Vagina (tissue), 2 donors: ENCODE results near the gene ANK2.

Experiments
- CTCF ChIP-seq, 3 experiments: fragments of 450-650 bp in 2 of 3; fragments of 200-600 bp in 1 of 3; sonication (generic) in 1 of 3; IDR thresholded peaks; one replicate each; pipeline ENCODE4 v1.5.1; 2017 to 2019; ENCODE audit warnings: antibody characterized with exemption in 3 of 3, mild to moderate bottlenecking in 2 of 3, moderate library complexity in 2 of 3
- POLR2A ChIP-seq, 2 donors: fragments of 450-650 bp; IDR thresholded peaks; one replicate each; pipeline ENCODE4 v1.6.1; 2017; ENCODE audit warnings: antibody characterized with exemption in 2 of 2, mild to moderate bottlenecking in 2 of 2, moderate library complexity in 2 of 2

DNA sequence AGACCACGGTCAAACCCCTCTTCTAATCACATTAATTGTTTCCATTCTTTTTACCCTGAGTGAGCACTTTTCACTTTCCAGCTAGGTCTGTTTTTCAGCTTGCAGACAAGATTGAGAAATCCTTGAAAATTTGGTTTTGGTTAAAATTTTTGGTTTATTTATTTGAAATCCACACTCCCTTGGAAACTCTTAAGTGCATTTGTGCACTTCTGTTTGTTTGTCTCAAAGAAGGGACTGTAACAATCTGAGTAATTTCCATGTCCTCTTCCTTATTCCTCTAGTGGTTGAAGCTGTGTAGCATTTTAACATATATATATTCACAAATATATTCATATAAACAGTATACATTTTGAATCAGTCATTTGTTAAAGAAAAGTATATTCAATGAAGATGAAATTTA lies 333.3 kb downstream of the ANK2 start:
- no peak for TF ChIP-seq CTCF (IDR thresholded peaks at IDR 0.05)
- no peak for TF ChIP-seq POLR2A (IDR thresholded peaks at IDR 0.05)
